Measurements from ENCODE around the gene VAMP8.

GRCh38 chr2:85582492-85582891, 5.1 kb downstream of the VAMP8 start:
- no peak for TF ChIP-seq POLR2AphosphoS5 (IDR thresholded peaks at IDR 0.05)
- TF ChIP-seq, protein P1, sequence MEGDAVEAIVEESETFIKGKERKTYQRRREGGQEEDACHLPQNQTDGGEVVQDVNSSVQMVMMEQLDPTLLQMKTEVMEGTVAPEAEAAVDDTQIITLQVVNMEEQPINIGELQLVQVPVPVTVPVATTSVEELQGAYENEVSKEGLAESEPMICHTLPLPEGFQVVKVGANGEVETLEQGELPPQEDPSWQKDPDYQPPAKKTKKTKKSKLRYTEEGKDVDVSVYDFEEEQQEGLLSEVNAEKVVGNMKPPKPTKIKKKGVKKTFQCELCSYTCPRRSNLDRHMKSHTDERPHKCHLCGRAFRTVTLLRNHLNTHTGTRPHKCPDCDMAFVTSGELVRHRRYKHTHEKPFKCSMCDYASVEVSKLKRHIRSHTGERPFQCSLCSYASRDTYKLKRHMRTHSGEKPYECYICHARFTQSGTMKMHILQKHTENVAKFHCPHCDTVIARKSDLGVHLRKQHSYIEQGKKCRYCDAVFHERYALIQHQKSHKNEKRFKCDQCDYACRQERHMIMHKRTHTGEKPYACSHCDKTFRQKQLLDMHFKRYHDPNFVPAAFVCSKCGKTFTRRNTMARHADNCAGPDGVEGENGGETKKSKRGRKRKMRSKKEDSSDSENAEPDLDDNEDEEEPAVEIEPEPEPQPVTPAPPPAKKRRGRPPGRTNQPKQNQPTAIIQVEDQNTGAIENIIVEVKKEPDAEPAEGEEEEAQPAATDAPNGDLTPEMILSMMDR (IDR thresholded peaks at IDR 0.05): no peak
